Measurements from ENCODE around the gene DGCR6L.
"Not testable (repeated sequence)": the region's sequence is repeated elsewhere in the genome, so short reads cannot be mapped to it uniquely, and the experiment has no call there.

DGCR6L gene

GRCh38 chr22:20275836-20276235, 44.0 kb downstream of the DGCR6L start:
- DNase-seq (ENCODE audit: low read depth, low spot score): no peak

- not testable (repeated sequence) for DNase-seq (ENCODE audit: low read depth, low spot score)
Measured at GRCh38 chr22:20275325-20275724, 44.5 kb downstream of the DGCR6L start.

GRCh38 chr22:20274374-20274773, 45.5 kb downstream of the DGCR6L start:
- not testable (repeated sequence) for DNase-seq (ENCODE audit: low read depth, low spot score)

GRCh38 chr22:20273758-20274181, 46.1 kb downstream of the DGCR6L start:
- no peak for DNase-seq (ENCODE audit: low read depth, low spot score)

- no peak for DNase-seq (ENCODE audit: low read depth, low spot score)
Measured at GRCh38 chr22:20272700-20273099, 47.2 kb downstream of the DGCR6L start.

- DNase-seq (ENCODE audit: low read depth, low spot score): no peak
Measured at GRCh38 chr22:20272174-20272573, 47.7 kb downstream of the DGCR6L start.

- DNase-seq (ENCODE audit: low read depth, low spot score): no peak
Measured at GRCh38 chr22:20271114-20271994, 48.5 kb downstream of the DGCR6L start.

GRCh38 chr22:20270190-20271113, 49.4 kb downstream of the DGCR6L start:
- DNase-seq (ENCODE audit: low read depth, low spot score): not testable (repeated sequence)

- not testable (repeated sequence) for DNase-seq (ENCODE audit: low read depth, low spot score)
Measured at GRCh38 chr22:20269673-20270072, 50.2 kb downstream of the DGCR6L start.

GRCh38 chr22:20269201-20269600, 50.7 kb downstream of the DGCR6L start:
- not testable (repeated sequence) for DNase-seq (ENCODE audit: low read depth, low spot score)

- DNase-seq (ENCODE audit: low read depth, low spot score): no peak
Measured at GRCh38 chr22:20268279-20269012, 51.4 kb downstream of the DGCR6L start, which contains the start of gene RTN4R. RTN4R (minus strand) TSS chr22:20268318; CDS start chr22:20268092, 226 bp downstream.

- no peak for DNase-seq (ENCODE audit: low read depth, low spot score)
Measured at GRCh38 chr22:20267441-20268278, 52.2 kb downstream of the DGCR6L start.

GRCh38 chr22:20266667-20267440, 53.0 kb downstream of the DGCR6L start:
- DNase-seq (ENCODE audit: low read depth, low spot score): not testable (repeated sequence)

- DNase-seq (ENCODE audit: low read depth, low spot score): not testable (repeated sequence)
Measured at GRCh38 chr22:20265772-20266666, 53.8 kb downstream of the DGCR6L start.

- no peak for DNase-seq (ENCODE audit: low read depth, low spot score)
Measured at GRCh38 chr22:20264614-20265452, 55.0 kb downstream of the DGCR6L start.

Measured in activated CD4-positive, CD25-positive, alpha-beta regulatory T cell treated with anti-CD3 and anti-CD28 coated beads, Interleukin-2, amount 50 U/mL, for 16 hours (primary cell).